Measurements from ENCODE around the gene FOXR1.
"Not testable (repeated sequence)": the region's sequence is repeated elsewhere in the genome, so short reads cannot be mapped to it uniquely, and the experiment has no call there.

The FOXR1 gene

GRCh38 chr11:118998388-118998717 lies 26.8 kb downstream of the FOXR1 start:
- peak in 1 of 2 experiments; percentile 6 for DNase-seq

GRCh38 chr11:118998822-118999221 lies 27.3 kb downstream of the FOXR1 start:
- DNase-seq: no peak

GRCh38 chr11:119000906-119001305 lies 29.3 kb downstream of the FOXR1 start:
- DNase-seq: no peak

DNA sequence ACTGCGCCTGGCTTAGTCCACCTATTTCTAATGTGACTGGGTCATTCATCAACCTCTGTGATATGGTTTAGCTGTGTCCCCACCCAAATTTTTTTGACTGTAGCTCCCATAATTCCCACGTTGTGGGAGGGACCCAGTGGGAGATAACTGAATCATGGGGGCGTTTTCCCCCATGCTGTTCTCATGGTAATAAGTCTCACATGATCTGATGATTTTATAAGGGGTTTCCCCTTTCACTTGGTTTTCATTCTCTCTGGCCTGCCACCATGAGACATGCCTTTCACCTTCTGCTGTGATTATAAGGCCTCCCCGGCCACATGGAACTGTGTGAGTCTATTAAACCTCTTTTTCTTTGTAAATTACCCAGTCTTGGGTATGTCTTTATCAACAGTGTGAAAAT lies 35.1 kb downstream of the FOXR1 start:
- DNase-seq: no peak

DNA sequence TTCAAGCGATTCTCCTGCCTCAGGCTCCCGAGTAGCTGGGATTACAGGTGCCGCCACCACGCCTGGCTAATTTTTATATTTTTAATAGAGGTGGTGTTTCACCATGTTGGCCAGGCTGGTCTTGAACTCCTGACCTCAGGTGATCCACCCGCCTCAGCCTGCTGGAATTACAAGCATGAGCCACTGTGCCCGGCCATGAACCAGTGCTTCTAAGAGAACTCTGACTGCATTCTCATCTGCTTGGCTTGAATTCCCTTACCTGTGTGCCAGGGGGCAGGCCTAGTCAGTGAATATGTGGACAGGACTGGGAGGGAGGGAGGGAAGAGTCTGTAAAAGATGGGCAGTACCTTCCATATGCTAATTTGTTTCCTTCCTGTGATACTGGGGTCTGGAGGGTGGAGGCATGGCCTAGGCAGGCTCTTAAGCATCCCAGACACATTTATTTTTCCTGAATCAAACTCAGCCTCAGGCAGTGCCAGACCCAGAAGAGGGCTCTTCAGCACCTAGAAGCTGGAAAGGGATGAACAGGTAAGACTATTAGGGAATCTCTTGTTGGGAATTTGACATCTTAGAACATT lies 40.0 kb downstream of the FOXR1 start:
- DNase-seq: no peak

- no peak for DNase-seq
Observed at GRCh38 chr11:119012629-119013170, 41.1 kb downstream of the FOXR1 start.

- DNase-seq: no peak
Observed at GRCh38 chr11:119014209-119014924, 42.8 kb downstream of the FOXR1 start.

DNA sequence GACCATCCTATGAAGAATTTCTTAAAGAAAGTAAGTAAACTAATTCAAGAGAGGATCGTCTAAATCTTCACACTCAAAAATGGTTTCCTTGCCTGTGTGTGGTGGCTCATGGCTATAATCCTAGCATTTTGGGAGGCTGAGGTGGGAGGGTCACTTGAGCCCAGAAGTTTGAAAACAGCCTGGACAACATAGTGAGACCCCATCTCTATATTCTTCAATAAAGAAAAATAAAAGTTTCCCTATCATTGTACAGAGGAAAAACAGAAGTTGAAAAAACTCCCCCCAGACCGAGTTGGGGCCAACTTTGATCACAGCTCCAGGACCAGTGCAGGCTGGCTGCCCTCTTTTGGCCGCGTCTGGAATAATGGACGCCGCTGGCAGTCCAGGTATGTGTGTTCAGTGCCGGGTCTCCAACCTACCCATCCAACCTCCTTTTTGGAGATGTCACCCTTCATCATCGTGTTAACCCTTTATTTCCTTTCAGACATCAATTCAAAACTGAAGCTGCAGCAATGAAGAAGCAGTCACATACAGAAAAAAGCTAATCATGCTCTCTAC lies 43.6 kb downstream of the FOXR1 start:
- no peak for DNase-seq

- DNase-seq: no peak
Observed at GRCh38 chr11:119016216-119017009, 44.9 kb downstream of the FOXR1 start.

DNA sequence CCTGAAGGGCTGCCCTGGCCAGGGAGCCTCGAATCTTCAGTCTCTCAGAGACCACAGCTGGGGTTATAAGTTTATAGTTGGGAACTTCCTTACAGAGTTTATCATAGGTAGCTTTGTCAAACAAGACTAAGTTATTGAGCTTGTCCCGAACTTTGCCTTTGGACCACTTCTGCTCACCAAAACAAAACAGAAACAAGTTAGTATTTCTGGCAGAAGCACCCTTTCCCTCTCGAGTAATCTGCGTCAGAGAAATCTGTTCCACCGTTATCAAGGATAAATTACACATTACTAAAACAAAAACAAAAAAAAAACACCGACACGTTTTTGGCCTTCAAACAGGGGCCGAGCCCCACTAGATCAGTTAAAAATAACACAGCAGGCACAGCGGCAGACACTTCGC lies 45.8 kb downstream of the FOXR1 start:
- not testable (repeated sequence) for DNase-seq

- DNase-seq: peak; percentile 93
Observed at GRCh38 chr11:119018074-119018938, 46.7 kb downstream of the FOXR1 start, which contains the start of the genes RPS25 and TRAPPC4. Gene RPS25, minus strand, starts transcription at chr11:119018343. Its CDS starts 59 bp downstream, at chr11:119018284. Gene TRAPPC4, plus strand, starts transcription at chr11:119018766. Its CDS starts 30 bp downstream, at chr11:119018796.

- DNase-seq: no peak
Observed at GRCh38 chr11:119019996-119020395, 48.4 kb downstream of the FOXR1 start.

DNA sequence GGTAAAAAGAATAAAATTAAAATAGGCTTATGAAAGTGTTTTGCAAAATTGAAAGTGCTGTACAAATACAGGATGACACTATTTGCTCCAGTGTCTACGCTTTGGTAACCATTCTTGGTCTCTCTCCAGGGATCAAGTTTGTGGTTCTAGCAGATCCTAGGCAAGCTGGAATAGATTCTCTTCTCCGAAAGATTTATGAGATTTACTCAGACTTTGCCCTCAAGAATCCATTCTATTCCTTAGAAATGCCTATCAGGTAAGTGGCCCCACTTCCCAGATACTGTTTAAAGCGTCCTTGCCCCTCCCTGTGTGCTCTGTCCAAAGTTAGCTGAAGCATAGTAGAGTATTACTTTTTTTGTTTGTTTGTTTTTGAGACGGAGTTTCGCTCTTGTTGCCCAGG lies 50.1 kb downstream of the FOXR1 start:
- DNase-seq: no peak

GRCh38 chr11:119023741-119024140 lies 52.2 kb downstream of the FOXR1 start:
- no peak for DNase-seq

- no peak for DNase-seq
Observed at GRCh38 chr11:119024430-119025098, 53.0 kb downstream of the FOXR1 start.

DNA sequence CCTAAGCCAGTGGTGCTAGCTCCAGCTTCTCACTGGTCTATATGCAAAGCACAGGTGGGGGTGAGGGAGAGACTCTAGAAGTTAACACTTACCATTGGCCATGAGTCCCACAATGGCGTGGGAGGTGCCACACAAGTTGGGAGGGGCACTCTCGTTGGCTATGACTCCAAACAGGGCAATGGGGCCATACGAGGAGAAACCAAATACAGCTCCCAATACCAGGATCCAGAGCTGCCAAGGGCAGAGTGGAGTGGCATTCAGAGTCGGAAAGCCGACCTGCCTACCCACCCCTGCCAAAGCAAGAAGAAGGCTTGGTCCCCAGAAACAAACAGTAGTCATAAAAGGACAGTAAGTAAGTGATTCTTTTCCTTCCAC lies 53.5 kb downstream of the FOXR1 start:
- no peak for DNase-seq

DNA sequence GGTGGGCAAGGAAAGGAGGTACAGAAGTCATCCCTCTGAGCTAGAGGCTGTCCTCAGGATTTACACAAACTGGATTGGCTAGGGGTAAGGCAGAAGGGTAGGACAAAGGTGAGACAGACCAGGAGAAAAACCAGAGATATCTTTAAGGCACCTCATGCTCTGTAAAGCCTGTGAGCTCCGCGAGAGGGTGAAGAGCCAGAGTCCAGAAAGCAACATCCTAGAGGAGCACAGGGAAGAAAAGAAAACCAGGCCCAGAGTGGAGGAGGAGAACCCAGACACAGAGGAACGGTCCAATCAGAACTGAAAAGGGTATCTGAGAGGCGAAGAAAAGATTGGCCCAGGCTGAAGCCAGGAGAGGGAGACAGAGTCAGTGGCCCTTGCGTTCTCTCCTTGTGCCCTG lies 54.0 kb downstream of the FOXR1 start:
- DNase-seq: no peak

DNA sequence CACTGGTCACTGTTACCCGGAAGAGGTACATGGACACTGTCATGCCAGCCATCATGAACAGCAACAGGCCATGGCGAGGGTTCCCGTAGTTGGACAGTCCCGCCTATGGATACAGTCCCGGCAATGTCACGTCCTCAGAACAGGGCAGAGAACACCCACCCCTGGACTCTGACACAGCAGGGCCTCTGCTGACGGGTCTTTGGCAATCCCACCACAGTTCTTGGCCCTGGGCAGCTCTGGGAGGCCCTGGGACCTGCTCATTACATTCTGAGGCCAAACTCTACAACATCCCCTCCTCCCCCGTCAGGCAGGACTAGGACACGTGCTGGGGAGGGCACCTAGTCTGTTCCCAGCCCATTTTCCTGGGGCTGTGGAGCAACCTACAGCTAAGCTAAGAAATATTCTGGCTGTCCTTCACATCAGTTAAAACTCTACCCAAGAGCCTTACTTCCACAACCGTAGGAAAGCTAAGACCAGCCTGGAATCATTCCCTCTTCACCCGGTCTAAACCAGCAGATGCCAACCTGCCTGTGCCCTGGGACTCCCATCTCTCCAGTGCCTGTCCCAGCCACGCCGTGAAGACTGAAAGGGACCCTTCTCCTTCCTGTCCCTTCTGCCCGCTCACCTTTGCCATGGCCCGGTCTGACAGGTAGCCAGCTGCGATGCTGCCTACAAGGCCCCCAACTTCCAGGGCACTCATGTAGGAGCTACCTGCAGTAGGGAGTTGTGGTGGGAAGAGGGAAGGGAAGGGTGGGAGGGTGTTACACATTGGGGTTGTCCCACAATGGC lies 54.6 kb downstream of the FOXR1 start:
- DNase-seq: no peak

DNA sequence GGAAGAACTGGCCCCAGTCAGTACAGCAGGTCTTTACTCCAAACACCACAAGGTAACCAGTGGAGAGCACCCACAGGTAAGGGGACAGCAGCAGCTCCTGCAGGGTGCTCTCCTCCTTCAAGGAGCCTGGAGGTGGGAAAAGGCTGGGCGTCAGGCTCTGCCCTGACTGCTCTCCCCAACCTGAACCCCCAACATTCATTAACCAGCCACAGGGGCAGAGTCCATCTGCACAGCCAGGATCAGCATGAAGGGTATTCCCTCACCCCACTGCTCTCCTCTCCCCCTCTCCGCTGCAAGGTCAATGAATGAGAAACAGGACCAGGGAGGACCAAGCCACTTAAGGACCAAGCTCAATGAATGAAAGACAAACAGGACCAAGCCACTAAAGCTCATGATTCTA lies 55.4 kb downstream of the FOXR1 start:
- DNase-seq: no peak

DNA sequence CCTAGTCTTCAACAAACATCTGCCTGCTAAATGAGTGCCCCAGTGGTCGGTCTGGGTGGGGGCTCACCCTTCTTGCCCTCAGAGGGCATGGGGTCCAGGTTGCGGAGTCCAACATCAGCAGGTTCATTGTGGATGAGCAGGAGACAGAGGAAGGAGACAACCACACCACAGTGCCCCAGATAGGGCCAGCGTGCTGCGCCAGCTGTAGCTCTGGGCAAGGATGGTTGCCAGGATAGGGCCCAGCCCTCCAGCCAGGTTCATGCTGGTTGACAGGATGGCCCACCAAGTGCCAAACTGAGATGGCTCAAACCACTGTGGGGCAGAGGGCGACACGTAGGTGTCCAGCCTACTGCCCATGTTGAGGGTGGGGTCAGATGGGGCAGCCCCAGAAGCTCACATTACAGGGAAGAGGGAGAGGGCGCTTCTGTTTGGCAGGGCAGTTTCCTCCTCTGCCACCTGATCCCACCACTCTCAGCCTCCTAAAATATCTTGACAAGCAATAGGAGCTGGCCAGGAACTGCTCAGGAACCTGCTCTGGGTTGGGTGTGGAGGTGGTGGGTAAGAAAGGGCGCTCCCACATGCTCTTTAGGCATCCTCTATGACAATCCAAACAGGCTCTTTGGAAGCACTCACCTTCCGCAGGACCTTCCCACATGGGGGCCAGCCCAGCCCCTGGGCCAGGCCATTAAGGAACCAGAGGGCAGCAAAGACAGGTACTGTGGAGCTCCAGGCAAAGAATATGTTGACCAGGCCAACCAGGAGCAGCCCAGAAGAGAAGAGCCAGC lies 56.2 kb downstream of the FOXR1 start:
- DNase-seq: no peak

All from activated CD4-positive, alpha-beta T cell treated with anti-CD3 and anti-CD28 coated beads, Interleukin-2, amount 50 U/mL, for 4 hours (primary cell).